A549 (cell line): ENCODE measurements around the gene ZNF433.

ENCODE experiments used
- BHLHE40 ChIP-seq: IDR thresholded peaks from 2 replicates; pipeline ENCODE4 v1.6.1; 2012; ENCODE audit warnings: low read depth, low read length, inconsistent platforms
- CHD4 ChIP-seq: fragments of 200-600 bp; sonication (generic); IDR thresholded peaks from 2 replicates; pipeline ENCODE4 v1.6.1; 2016; ENCODE audit warnings: antibody characterized with exemption, mild to moderate bottlenecking, borderline replicate concordance
- E2F6 ChIP-seq: IDR thresholded peaks from 2 replicates; pipeline ENCODE4 v1.6.1; 2012; ENCODE audit warnings: low read depth, borderline replicate concordance
- MAFK ChIP-seq: fragments of 450-650 bp; IDR thresholded peaks from 2 replicates; pipeline ENCODE4 v1.6.1; 2014; ENCODE audit not compliant: partially characterized antibody
- MAX ChIP-seq: IDR thresholded peaks from 2 replicates; pipeline ENCODE4 v1.6.1; 2012
- SMC3 ChIP-seq: fragments of >200 bp; sonication (Bioruptor Twin); formaldehyde crosslinking; IDR thresholded peaks from 3 replicates; pipeline ENCODE4 v1.6.1; 2018; ENCODE audit warnings: inconsistent platforms
- TFCP2L1 ChIP-seq: fragments of 250-450 bp; sonication (Bioruptor Pico); IDR thresholded peaks from 2 replicates; pipeline ENCODE4 v1.5.0; 2021; ENCODE audit warnings: mild to moderate bottlenecking
- TF ChIP-seq, protein P1 (sequence below): fragments of >200 bp; sonication (Bioruptor Twin); formaldehyde crosslinking; IDR thresholded peaks from 3 replicates; pipeline ENCODE4 v1.5.1; 2016

DNA sequence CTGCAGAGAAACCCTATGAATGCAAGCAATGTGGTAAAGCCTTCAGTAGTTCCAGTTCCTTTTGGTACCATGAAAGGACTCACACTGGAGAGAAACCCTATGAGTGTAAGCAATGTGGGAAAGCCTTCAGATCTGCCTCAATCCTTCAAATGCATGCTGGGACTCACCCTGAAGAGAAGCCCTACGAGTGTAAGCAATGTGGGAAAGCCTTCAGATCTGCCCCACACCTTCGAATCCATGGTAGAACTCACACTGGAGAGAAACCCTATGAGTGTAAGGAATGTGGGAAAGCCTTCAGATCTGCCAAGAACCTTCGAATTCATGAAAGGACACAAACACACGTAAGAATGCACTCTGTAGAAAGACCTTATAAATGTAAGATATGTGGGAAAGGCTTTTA lies 56.0 kb downstream of the ZNF433 start:
- no peak for TF ChIP-seq SMC3
- TF ChIP-seq, protein P1, sequence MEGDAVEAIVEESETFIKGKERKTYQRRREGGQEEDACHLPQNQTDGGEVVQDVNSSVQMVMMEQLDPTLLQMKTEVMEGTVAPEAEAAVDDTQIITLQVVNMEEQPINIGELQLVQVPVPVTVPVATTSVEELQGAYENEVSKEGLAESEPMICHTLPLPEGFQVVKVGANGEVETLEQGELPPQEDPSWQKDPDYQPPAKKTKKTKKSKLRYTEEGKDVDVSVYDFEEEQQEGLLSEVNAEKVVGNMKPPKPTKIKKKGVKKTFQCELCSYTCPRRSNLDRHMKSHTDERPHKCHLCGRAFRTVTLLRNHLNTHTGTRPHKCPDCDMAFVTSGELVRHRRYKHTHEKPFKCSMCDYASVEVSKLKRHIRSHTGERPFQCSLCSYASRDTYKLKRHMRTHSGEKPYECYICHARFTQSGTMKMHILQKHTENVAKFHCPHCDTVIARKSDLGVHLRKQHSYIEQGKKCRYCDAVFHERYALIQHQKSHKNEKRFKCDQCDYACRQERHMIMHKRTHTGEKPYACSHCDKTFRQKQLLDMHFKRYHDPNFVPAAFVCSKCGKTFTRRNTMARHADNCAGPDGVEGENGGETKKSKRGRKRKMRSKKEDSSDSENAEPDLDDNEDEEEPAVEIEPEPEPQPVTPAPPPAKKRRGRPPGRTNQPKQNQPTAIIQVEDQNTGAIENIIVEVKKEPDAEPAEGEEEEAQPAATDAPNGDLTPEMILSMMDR = no peak
- TF ChIP-seq MAX = no peak
- TF ChIP-seq BHLHE40 = no peak
- no peak for TF ChIP-seq E2F6
- no peak for TF ChIP-seq MAFK
- no peak for TF ChIP-seq TFCP2L1 (CRISPR knock-in tag)
- TF ChIP-seq CHD4 = no peak
